ENCODE measurements around the gene MAN1A2.
"Not testable (repeated sequence)": the region's sequence is repeated elsewhere in the genome, so short reads cannot be mapped to it uniquely, and the experiment has no call there.

Gene MAN1A2

DNA sequence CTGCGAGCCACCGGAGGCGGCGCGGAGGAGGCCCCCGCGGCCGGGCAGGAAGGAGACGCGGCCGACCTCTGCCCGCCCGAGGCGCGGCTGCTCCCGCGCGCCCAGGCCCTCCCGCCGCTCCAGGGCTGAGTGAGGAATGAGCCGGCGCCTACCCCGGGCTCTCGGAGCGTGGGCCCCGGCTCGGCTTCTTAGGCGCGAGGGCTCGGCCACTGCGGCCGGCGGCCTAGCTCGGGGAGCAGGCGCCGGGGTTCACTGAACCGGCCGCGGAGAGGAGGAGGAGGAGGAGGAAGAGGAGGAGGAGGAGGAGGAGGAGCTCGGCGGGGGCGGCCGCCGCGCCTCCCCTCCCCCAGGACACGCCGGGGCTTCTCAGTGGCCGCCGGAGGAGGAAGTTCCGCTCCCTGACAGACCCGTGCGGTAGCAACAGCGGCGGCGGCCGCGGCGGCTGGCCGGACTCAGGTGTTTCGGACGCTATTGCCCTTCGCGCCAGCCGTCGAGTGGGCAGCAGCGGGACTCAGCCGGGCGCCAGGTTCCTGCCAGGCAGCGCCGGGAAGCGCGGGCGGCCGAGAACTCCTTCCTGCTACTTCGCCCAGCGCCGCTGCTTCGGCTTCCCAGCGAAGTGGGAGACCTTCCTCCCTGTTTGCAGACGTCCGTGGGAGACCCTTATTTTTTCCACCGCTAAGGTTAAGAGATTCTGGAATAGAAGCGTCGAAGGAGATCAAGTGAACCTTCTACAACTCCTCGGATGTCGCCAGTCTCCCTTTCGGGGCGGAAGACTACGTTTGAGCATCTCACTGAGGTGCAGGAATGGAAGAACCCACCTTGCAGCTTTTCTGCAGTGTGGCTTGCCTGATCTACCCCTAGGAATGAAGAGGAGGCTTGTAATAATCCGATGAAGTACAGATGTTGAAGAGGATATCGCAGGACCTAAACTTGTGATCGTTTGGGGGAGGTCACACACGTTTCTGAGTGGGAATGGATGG is at the start of gene MAN1A2:
MAN1A2 (plus strand) TSS at position 404 of the 980 bp plus-strand sequence. CDS start 735 bp downstream, outside the sequence.
- in situ Hi-C loops (cut with MboI; ENCODE audit: low sequenced_read_pairs), result no loop called here

DNA sequence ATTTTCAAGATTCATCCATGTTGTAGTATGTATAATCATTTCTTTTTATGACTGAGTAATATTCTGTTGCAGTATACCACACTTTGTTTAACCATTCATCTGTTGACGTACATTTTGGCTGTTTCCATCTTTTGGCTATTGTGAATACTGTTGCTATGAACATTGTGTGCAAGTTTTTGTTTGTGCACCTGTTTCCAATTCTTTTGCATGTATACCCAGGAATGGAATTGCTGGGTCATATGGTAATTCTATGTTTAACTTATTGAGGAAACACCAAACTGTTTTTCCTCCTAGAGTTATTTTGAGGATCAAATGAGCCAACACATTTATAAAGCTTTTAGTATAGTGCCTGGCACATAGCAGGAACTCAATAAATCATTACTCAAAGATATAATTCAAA is 49.2 kb upstream of the MAN1A2 start:
- in situ Hi-C loops (cut with MboI; ENCODE audit: low sequenced_read_pairs), result no loop called here

DNA sequence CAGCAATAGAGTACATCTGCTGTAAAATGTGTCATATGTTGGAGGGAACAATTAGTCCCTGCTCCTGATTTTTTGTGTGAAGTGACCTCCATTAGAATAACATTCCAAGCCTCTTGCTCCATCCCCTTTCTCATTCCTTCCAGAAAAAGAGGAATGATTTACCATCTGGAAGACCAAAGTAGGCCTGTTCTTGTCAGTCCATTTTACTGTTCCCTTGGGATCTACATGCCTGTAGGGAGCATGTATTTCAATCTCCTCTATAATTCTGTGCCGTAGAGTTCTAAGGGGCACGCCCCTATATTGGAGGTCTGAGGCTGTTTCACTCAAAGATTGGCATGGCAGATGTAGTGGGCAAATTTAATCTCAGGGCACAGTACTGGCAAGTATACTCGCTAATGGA is 48.8 kb upstream of the MAN1A2 start:
- in situ Hi-C loops (cut with MboI; ENCODE audit: low sequenced_read_pairs), result no loop called here

DNA sequence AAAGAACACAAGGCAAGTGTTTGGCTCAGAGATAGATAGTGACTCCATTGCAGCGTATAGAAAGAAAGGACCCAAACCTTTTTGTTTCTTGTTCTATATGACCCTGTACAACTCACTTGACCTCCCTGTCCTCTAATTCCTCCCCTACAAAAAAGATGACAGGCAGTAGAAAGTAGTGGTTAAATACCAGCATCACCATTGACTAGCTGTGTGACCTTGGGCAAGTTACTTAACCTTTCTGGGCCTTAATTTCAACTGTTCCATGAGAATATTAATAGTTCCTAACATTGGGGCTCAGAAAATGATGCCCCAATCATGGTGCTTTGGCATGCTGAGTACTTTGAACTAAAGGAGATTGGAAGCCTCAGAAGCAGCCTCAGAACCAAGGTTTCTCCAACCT is 46.7 kb upstream of the MAN1A2 start:
- in situ Hi-C loops (cut with MboI; ENCODE audit: low sequenced_read_pairs), result loop anchor here (10.0 kb wide), 1 partner anchor 64 kb away; no protein-coding TSS in a partner anchor

DNA sequence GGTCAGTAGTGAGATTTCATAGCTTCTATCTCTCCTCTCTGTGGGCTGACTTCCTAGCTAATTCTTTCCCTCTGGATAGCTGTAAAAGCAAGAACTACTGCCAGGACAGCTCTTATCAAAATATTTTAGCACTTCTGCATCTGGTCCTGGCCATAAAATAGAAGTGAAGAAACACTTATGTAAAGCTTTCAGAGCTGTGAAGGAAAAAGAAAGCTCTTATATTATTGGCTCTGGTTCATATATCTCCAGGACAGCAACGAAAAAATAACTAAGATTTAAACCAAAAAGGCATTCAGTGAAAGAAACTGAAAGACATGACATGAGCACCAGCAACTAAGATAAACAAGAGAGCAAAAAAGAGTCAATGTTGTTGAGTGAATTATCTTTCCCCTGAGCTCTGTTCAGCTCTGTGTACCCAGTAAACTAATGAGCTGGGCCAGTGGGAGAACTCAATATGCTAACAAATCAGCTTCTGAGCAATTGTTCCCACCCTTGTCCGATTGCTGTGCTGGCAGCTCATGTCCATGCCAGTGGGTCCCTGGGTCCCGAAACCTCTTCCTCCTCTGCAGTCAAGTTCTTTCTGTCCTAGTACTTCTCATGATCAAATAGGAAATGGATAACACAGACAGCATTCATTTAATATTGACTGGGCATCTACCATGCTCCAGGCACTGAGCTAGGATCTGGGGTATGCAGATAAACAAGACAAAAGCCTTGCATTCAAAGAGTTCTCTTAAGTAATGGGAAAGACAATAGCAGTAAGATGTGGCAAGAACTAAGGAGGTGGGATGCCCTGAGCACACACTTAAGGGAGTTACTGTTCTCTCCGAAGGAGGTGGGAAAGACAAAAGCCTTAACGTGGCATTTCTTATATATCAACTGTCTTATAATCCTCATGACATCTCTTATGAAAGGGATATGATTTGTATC is 45.3 kb upstream of the MAN1A2 start:
- in situ Hi-C loops (cut with MboI; ENCODE audit: low sequenced_read_pairs), result loop anchor here (10.0 kb wide), 1 partner anchor 63 kb away; no protein-coding TSS in a partner anchor

DNA sequence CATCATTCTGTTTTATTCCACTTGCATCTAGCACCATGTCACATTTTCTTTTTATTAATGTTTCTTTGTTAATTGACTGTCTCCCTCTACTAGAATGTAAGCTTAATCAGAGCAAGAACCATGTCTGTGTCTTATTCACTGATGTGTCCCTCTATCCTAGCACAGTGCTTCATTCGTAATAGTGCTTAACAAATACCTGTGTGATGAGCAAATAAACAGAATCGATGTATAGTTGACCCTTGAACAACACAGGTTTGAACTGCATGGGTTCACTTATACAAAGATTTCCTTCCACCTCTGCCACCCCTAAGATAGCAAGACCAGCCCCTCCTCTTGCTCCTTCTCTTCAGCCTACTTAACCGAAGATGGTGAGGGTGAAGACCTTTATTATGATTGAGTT is 42.9 kb upstream of the MAN1A2 start:
- in situ Hi-C loops (cut with MboI; ENCODE audit: low sequenced_read_pairs), result loop anchor here (10.0 kb wide), 1 partner anchor 60 kb away; no protein-coding TSS in a partner anchor

DNA sequence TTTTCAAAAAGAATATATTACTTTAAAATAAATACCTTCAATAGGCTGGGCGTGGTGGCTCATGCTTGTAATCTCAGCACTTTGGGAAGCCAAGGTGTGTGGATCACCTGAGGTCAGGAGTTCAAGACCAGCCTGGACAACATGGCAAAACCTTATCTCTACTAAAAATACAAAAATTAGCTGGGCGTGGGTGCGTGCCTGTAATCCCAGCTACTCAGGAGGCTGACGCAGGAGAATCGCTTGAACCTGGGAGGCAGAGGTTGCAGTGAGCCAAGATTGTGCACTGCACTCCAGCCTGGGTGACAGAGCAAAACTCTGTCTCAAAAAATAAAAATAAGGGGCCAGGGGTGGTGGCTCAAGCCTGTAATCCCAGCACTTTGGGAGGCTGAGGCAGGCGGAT is 41.2 kb upstream of the MAN1A2 start:
- in situ Hi-C loops (cut with MboI; ENCODE audit: low sequenced_read_pairs), result loop anchor here (10.0 kb wide), 1 partner anchor 59 kb away; no protein-coding TSS in a partner anchor

DNA sequence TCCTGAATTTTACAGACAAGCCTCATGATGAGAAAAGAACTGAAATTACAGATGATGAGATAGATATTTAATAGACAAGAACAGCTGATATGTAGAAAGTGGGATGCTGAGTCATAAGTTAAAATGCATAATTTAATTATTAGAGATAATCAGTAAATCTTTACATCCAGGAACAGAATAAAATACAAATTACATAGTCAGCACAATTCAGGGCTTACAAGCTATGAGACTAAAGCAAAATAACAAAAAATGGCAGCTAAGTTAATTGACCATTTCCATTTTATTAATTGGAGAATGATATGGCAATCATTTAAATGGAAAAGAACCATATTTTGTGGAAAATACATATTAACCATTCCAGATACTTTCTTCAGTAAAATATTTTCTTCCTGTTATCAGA is 40.2 kb upstream of the MAN1A2 start:
- in situ Hi-C loops (cut with MboI; ENCODE audit: low sequenced_read_pairs), result loop anchor here (10.0 kb wide), 1 partner anchor 58 kb away; no protein-coding TSS in a partner anchor

DNA sequence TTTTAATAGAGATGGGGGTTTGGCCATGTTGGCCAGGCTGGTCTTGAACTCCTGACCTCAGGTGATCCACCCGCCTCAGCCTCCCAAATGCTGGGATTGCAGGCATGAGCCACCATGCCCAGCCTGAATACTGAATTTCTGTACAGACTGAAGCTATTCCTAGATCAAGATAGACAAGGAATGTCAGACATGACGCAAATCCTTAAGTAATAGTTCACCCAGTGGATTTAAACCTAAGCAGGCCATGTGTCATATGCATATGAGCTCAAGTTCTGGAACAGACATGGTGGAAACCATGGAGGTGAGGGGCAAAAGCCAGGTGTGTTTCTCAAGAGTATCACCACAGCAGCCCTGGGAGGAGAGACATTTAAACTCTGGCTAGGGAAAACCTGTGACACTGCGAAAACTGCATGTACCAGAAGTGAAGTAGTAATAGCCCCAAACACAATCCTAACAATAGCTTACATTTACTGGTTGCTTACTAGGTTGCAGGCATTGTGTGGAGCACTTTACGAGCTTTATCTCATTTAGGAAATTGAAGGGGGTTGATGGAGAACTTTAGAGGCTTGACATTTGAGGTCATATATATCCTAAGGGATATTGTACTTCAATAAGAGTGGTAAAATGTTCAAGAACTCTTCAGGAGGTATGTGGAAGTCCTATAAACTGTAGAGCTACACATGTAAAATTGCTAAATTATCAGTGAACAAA is 31.7 kb upstream of the MAN1A2 start:
- in situ Hi-C loops (cut with MboI; ENCODE audit: low sequenced_read_pairs), result no loop called here

DNA sequence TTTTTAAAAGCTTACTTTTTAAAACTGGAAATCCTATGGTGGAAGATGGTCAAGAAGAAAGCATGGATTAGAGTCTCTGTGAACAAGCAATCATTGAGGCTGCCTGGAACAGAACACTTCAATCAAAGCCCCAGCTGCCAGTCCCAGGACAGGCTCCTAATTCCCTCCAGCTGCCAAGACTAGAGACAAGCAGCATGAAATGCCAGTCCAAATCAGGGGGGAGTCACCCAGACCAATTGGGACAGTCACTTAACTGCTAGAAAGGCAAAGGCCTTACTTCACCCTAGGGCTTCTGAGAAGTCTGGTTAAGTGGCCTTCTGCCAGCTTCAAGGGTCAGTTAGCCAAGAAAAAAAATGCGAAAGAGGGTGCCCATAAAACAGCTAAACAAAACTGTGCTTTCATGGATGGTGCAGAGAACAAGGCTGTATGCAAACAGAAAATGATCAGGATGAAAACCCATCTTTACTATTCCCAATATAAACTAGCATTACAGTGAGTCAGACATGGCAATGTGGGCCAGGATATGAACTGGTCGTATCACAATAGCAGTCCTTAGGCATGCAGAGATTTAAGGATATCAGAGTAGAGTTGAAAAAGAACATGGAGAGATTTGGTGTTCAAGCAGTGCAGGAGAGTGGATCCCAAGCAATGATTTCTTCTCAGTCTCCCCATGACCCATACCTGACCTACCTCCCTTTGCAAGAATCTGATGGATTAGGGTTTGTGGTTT is 31.0 kb upstream of the MAN1A2 start:
- in situ Hi-C loops (cut with MboI; ENCODE audit: low sequenced_read_pairs), result no loop called here

DNA sequence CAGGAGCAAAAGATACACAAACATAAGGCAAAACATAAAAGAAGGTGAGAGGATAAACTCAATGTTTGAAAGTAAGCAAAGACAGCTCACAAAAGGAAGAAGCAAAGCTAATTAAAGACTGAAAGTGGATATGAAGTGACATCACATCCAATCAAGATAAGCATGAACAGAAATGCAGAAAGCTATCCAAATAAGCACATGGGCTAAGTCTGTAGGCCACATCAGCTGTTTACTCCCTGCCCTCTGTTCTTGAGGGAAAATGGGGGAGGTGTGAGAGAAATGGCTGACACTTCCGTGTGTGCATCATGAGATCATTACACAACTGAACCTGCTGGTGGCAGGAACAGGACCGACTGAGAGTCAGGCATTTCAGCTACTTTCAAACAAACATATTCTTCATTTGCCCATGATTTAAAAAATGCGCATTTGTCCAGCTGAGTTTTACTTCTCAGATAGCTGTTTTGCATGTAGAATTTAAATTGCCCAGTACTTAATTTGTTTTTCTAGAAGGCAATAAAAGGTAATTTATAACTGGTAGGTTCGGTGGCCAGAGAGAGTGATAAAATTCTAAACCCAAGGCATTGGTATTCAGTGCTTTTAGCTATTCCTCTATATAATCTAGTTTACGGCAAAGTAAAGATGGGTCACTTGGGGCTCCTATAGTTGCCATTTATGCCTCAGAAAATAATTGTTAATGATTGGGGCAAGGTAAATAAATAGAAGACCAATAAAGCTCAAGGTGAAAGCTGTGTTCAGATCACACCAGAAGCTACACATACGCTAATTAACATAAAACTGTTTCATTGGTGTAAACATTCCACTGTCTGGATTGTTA is 27.2 kb upstream of the MAN1A2 start:
- in situ Hi-C loops (cut with MboI; ENCODE audit: low sequenced_read_pairs), result no loop called here

DNA sequence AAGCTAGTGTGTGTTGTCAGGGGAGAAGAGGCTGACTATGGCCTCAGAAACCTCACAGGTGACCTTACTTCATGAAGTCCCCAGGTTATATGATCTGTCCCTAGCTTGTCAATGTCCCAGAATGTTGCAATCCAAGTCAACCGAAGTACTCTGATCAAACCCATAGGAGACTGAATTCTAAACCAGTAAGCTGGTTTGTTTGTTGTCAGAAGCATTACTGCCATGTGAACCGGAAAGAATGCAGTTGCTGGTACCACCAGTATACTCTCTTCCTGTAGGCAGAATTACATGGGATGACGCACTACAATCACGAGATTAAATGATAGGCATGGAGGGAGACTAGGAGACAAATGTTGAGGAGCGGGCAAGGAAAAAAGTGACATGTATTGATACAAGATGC is 26.1 kb upstream of the MAN1A2 start:
- in situ Hi-C loops (cut with MboI; ENCODE audit: low sequenced_read_pairs), result no loop called here

DNA sequence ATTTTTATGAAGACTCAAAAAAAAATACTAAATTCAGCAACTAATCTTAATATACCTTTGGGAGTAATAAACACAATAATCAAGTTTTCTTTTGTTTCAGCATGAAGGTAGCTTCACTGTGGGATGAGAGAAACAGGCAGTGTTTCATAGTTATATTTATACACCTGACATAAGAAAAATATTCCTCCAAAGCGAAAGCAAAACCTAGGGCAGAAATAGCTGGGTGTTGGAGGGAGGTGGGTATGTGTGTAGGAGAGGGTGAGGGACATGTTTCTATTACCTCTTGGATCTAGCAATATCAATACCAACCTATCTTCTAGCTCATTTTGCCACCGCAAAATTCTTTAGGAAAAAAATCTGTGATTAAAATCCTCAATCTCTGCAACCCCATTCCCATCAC is 24.9 kb upstream of the MAN1A2 start:
- in situ Hi-C loops (cut with MboI; ENCODE audit: low sequenced_read_pairs), result no loop called here

DNA sequence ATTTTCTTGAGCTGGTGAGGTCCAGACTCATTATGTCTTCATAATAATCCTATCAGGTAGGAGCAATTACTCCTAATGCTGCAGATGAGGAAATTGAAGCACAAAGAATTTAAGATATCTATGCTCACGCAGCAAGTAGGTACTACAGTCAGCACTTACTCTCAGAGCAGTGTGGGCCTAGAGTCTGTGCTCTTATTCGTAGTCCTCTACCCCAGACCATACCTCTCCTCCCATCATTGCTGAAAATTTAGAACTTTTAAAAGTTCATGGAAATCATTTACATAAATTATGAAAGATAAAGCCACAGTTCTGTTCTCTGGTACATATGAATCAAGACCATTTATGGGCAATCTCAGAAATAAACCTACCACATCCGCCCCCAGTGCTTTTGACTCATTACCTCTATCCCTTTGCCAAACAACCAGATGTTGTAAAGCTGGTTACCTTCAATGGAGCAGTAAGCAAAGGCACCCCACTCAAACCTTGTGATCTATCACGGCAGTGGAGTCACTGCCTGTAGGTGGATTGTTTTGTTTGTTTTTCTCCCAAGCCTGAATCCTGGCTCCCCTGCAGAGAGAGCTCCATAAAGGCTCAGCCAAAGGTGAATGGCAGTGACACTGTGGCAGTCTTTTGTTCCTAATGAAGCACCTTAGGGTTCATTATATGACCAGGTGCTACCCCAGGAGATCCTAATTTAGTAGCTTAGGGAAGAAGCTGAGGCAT is 20.9 kb upstream of the MAN1A2 start:
- in situ Hi-C loops (cut with MboI; ENCODE audit: low sequenced_read_pairs), result no loop called here

DNA sequence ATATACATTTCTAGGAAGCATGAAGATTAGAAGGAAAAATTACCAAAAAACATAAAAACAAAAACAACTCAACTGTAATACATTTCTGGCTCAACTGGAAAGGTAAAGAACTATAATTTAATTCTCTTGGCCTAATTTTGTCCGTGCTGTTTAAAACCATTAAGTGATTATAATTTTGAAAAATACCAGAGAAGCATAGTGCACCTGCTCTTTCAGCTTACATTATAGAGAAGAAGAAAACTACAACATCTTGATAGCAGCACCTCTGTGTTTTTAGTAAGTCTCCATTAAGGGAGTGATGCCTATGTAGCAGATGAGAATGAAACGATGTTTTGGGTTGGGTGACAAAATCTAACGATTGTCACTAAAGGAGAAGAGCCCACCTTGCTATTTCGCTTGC is 19.3 kb upstream of the MAN1A2 start:
- in situ Hi-C loops (cut with MboI; ENCODE audit: low sequenced_read_pairs), result no loop called here

DNA sequence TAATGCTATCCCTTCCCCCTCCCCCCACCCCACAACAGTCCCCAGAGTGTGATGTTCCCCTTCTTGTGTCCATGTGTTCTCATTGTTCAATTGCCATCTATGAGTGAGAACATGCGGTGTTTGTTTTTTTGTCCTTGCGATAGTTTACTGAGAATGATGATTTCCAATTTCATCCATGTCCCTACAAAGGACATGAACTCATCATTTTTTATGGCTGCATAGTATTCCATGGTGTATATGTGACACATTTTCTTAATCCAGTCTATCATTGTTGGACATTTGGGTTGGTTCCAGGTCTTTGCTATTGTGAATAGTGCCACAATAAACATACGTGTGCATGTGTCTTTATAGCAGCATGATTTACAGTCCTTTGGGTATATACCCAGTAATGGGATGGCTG is 14.6 kb upstream of the MAN1A2 start:
- in situ Hi-C loops (cut with MboI; ENCODE audit: low sequenced_read_pairs), result not testable (repeated sequence)

DNA sequence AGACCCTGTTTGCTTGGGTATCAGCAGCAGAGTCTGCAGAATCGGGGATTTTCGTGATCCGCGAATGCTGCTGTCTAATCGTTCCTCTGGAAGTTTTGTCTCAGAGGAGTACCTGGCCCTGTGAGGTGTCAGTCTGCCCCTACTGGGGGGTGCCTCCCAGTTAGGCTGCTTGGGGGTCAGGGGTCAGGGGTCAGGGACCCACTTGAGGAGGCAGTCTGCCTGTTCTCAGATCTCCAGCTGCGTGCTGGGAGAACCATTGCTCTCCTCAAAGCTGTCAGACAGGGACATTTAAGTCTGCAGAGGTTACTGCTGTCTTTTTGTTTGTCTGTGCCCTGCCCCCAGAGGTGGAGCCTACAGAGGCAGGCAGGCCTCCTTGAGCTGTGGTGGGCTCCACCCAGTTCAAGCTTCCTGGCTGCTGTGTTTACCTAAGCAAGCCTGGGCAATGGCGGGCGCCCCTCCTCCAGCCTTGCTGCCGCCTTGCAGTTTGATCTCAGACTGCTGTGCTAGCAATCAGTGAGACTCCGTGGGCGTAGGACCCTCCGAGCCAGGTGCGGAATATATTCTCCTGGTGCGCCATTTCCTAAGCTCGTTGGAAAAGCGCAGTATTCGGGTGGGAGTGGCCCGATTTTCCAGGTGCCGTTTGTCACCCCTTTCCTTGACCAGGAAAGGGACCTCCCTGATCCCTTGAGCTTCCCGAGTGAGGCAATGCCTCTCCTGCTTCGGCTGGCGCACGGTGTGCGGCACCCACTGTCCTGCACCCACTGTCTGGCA is 9.2 kb upstream of the MAN1A2 start:
- in situ Hi-C loops (cut with MboI; ENCODE audit: low sequenced_read_pairs), result not testable (repeated sequence)

DNA sequence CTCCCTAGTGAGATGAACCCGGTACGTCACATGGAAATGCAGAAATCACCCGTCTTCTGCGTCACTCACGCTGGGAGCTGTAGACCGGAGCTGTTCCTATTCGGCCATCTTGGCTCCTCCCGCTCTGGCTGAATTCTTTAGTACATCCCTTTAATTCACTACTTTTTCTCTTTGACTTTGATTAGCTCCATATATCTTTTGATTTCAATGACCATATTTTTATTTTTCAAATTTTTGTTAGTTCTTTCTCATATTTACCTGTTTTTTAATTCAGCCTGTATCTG is 8.7 kb upstream of the MAN1A2 start:
- in situ Hi-C loops (cut with MboI; ENCODE audit: low sequenced_read_pairs), result not testable (repeated sequence)
